HG03378 (cell line): Measurements from ENCODE around the gene TTC7B.
A peak's percentile ranks its signal among the peaks of the same experiment; 100 is the strongest.
"Not testable (repeated sequence)": the region's sequence is repeated elsewhere in the genome, so short reads cannot be mapped to it uniquely, and the experiment has no call there.

Experiments
- ATAC-seq: cut with Tn5 transposase; IDR thresholded peaks from one replicate; pipeline ENCODE4 v1.9.1; 2021; ENCODE audit warnings: mild to moderate bottlenecking, moderate library complexity; ENCODE audit not compliant: unreplicated experiment

TTC7B gene

GRCh38 chr14:90830931-90831701, 14.9 kb upstream of the TTC7B start:
- no peak for ATAC-seq

DNA sequence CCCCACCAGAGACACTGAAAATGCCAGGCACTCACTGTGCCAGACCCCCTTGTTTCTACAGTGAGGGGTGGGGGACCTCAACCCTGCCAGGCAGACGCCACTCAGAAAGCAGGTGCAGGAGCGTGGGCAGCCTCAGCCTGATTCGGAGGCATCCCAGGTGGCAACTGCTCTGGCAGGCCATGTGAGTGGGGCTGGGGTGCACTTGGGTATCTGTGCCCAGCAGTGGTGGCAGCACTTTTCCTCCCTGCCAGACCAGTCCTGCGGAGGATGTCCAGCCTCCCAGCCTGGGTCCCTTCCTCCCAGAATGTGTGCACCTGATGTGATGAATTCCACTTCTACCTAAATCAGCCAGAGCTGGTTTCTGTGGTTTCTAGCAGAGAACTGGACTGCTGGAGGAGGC, 13.4 kb upstream of the TTC7B start:
- ATAC-seq = no peak

- peak; percentile 61 for ATAC-seq
Observed at GRCh38 chr14:90828642-90829487, 12.6 kb upstream of the TTC7B start.

GRCh38 chr14:90827919-90828610, 11.8 kb upstream of the TTC7B start:
- ATAC-seq = peak; percentile 90

DNA sequence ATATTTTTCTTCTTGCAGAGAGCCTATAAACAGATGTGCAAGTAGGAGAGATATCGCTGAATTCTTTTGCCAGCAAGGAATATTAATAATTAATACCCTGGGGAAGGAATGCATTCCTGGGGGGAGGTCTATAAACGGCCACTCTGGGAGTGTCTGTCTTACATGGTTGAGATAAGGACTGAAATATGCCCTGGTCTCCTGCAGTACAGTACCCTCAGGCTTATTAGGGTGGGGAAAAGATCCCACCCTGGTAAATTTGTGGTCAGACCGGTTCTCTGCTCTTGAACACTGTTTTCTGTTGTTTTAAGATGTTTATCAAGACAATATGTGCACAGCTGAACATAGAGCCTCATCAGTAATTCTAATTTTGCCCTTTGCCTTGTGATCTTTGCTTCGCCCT, 7.3 kb upstream of the TTC7B start:
- not testable (repeated sequence) for ATAC-seq

DNA sequence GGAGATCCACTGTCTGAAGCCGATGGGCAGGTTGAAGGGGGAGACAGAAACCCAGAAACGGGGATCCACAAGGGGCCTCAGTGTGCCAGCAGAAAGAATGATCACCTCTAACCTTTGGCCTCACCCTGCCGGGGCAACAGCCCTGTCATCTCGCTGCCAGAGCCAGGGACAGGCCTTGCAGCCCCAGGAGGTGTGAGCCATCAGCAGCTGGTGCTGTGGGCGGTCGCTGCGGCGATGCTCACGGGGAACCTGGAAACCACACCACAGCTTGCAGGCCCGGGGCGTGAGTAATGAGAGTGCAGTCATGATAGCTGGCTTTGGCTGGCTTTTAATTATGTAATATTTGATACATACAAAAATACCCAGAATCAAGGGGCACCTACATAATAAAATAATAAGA, 4.7 kb upstream of the TTC7B start:
- ATAC-seq = peak; percentile 65

DNA sequence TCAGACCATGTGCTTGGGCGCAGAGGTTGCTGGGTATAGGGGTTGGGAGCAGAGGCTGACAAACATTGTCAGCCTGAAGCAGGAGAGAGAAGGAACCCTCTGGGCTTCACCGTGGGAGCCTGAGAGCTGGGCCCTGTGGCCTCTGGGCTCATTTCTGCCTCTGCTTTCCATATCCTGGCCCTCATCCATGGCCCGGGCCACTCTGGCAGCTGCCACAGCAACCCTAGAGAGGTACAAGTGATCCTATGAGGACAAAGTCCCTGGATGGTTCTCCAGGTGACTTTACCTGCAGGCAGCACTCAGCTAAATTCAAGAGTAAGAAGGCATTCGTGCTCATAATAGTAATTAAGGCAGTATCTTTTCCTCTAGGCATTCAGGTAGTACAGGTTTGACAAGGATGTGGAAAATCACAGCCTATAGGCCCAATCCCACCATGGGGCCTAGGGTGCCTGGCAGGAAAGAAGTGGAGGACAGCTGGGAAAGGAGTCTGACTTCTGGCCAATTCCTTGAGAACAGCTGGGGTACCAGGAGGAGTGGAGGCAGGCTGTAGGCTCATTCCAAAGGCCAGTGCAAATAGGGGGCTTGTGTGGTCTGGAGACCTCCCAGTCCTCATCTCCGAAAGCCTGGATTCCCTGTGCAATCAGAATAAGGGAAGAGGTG, 3.6 kb upstream of the TTC7B start:
- no peak for ATAC-seq

DNA sequence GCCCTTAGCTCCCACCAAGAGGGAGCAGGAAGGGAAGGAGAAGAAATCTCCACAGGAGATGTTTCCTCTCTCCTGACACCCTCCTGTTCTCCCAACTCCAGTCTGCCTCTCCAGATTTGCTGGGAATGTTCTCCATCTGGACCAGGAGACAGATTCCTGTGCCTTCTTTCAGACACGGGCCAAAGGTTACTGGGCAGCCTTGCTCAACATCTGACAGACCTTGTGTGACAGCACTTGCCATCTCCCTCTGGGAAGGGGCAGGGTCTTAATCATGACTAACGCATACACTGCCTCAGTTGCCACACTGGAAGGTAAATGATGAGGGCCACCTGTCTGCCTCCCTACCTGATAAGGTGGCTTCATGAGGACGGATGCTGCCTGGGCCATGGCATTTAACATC, 2.5 kb upstream of the TTC7B start:
- ATAC-seq = no peak

DNA sequence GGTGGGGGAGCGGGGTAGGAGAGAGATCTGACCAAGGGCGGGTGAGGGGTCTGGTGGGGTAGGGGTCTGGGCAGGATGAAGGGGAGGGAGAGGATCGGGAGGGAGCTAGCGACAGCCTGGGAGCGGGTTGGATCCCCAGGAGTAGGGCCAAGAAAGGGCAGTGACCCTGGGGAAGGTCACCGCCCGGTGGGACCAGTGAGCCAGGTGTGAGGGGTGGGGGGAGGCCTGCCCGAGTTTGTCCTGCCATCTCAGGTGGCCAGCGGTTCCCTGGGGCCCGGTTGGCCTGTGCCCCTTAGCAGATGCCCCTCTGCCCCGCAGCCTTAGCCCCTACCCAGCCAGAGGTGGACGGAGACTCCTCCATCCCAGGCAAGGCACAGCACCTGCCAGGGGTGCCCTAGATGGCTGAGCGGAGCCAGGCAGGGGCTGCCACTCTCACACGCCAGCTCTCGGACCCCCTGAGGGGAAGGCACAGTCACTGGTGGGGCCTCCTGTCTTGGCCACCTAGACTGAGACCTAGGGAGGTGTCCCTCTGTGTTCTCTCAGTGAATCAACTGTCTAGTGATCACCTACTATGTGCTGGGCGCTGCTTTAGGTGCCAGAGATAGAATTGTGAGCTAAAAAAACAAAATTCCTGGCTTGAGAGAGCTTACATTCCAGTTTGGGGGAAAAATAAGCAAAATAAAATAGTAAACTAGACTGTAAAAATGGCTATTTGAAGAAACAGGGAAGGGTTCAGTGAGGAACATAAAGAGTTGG, 629 bp upstream of the TTC7B start:
- no peak for ATAC-seq

- ATAC-seq = no peak
Observed at GRCh38 chr14:90815572-90815821, 733 bp downstream of the TTC7B start.

DNA sequence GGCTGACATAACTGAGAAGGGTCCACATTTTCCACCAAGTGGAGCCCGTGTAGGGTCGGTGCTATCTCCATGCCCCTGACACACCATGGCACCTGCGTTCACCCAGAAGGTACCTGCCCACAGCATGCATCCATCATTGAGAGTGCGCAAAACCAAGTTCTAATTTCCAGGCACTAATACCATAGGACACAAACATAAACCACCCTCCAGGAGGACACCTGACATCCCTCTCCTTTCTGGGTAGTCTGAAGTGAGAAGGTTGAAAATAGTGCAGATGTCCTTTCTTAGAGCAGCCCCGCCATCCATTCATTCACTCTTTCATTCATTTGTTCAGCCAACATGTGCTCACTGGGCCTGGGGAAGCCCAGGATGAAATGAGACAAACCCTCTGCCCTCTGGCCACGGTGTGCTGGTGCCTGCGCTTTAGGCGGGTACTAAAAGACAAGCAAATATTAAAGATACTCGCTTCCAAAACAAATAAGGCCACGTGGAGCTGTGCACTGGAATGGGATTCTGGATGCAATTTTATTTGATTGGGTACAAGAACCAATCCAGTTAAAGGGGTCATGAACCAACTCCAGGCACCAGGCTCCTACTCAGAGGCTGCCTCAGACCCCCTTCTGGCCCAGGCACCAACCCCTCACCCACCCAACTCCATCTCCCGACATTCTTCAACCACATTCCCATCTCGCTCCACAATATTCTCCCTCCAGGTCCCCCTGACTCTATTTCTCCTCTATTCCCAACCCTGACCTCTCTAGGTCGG, 1.2 kb downstream of the TTC7B start:
- no peak for ATAC-seq

- ATAC-seq = no peak
Observed at GRCh38 chr14:90813442-90813841, 2.8 kb downstream of the TTC7B start.

DNA sequence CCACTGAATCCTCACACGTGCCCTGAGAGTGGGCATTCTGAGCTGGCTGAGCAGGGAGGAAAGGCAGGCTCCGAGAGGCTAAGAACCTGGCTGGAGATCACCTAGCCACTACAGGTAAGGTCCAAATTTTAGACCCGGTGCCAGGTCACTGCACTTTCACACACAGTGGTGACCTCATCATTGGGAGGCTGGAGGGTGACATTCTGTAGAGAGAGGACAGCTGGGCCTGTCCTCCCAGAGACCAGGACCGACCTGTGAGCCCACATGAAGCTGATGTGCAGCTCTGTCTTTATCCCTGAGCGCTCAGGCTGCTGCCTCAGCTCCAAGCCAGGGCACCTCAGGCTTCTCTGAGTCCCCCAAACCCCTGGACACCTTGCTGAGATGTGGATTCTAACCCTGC, 4.1 kb downstream of the TTC7B start:
- no peak for ATAC-seq

- ATAC-seq = no peak
Observed at GRCh38 chr14:90811641-90812040, 4.6 kb downstream of the TTC7B start.

- ATAC-seq = no peak
Observed at GRCh38 chr14:90810806-90811205, 5.4 kb downstream of the TTC7B start.

GRCh38 chr14:90809530-90810312, 6.5 kb downstream of the TTC7B start:
- ATAC-seq = no peak

GRCh38 chr14:90808759-90809529, 7.3 kb downstream of the TTC7B start:
- ATAC-seq = no peak

DNA sequence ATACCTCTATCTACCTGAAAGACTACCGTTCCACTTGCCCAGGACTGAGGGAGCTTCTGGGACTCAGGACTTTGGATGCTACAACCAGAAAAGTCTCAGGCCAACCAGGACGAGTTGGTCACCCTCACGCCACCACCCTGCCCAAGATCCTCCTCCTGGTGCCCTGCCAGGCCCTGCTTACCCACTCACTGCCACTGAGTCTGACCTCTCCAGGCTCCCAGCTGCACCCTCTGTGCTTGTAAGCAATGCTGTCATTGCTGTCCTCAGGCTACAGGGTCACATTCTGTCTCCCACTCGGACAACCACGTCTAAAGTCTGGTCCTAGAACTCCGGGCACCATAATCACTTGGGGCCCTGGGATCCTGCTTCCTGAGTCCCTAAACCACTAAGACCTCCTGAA, 9.2 kb downstream of the TTC7B start:
- ATAC-seq = no peak
